Spleen (tissue), 7 donors: Measurements from ENCODE around the gene UQCC2.

Experiments
- CTCF ChIP-seq, 11 experiments: fragments of 200-600 bp in 7 of 11; fragments of 450-650 bp in 4 of 11; sonication (generic) in 4 of 11; IDR thresholded peaks in 8 of 11; conservative IDR thresholded peaks in 3 of 11; 1 replicate in 7 of 11; 2 replicates in 4 of 11; pipeline versions ENCODE4 v1.4.0 to v1.8.0; 2016 to 2021; ENCODE audit warnings: antibody characterized with exemption in 11 of 11, inconsistent platforms in 4 of 11, mild to moderate bottlenecking in 1 of 11
- POLR2AphosphoS5 ChIP-seq, 3 donors: sonication (generic); formaldehyde crosslinking; IDR thresholded peaks; one replicate each; pipeline ENCODE4 v1.5.1; 2017; ENCODE audit warnings: antibody characterized with exemption in 3 of 3
- donor health status: DM: no; HTN: no; CAD: no; lungs with moderate emphysema.
- donor health status: DM: no; HTN: no; CAD: no.
- donor health status: DM: no; HTN: no; CAD: no.

DNA sequence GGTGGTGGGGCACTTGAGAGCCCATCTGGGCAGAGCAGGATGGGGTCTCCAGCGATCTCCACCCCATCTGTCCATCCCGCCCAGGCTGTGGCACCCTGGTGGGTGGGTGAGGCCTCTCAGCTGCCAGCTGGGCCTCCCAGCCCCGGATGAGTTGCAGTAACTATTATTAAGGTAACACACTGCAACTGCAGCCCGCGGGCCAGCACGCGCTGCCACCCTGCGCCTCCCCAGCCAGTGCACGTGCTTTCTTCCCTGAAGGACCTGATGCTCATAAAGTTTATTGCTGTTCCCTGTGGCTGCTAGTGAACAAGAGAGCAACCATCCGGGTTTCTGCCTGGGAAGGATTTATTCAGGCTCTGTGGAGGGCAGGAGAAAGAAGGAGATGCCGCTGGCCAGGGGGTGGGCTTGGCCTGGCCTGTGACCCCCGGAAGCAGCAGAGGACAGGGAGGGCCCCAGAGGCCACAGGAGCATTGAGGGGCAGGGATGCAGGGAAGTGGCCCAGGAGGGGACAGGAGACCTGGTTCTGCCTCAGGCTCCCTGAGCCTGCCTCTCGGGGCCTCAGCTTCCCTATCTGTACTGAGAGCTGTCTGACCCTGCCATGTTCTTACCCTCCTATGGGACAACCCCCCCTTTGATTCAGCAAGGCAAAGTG is 33.5 kb upstream of the UQCC2 start:
- no peak for TF ChIP-seq CTCF (IDR thresholded peaks at IDR 0.05 in 8 of 11, conservative IDR thresholded peaks at IDR 0.05 in 3 of 11)
- TF ChIP-seq POLR2AphosphoS5 (IDR thresholded peaks at IDR 0.05), result peak in 1 of 3 donors; percentile 9
